ENCODE data around the gene HPCAL1. TPM values are rescaled to one million over a fixed set of nuclear protein-coding genes. Genes with fewer than 3 reads are reported as not detected.

Gene HPCAL1
- total and polyA plus RNA-seq, 8 donors: 58.1 to 108 (median 72.1) TPM

GRCh38 chr2:10422251-10422650 lies 119.5 kb downstream of the HPCAL1 start:
- Histone ChIP-seq H3K27ac (no peak overlapping the region), H3K36me3 (peaks cover 0 to 80% of the 10 kb centered on the region in 2 donors), H3K27me3 (no peaks in the 10 kb centered on the region), H3K4me1 (peaks cover 0 to 3% of the 10 kb centered on the region in 2 donors), H3K4me3 (no peak overlapping the region), H3K9me3 (no peaks in the 10 kb centered on the region)
- DNase-seq (peak in 1 of 4 donors; percentile 34), ATAC-seq (no peak)
- no peak for TF ChIP-seq CTCF (IDR thresholded peaks at IDR 0.05)
- intact Hi-C loops (cut with DNase I): no loop called here

DNA sequence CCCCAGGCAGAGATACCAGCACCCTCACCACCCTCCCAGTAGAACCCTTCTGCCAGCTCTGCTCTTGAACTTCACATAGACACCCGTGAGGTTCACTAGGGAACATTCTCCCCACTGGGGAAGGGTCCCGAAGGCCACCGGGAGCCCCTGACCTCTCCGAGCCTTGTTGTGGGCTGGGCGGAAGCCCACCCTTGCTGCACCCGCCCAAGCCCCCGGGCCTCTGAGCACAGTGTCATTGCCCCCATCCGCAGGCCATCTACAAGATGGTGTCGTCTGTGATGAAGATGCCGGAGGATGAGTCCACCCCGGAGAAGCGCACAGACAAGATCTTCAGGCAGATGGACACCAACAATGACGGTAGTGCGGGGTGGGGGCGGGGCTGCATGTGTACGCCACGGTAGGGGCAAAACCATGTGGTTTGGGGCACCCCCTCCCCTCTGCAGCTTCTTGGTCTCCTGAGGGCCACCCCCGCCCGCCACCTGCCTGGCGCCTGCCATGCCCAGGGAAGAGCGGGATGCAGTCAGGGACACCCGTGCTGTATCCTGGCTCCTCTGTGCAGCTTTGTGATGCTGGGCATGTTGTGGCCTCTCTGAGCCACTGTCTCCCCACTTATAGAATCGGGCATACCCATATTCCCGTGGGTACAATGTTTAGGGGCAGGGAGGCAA lies 120.2 kb downstream of the HPCAL1 start:
- ATAC-seq (no peak), DNase-seq (peak in 1 of 4 donors; percentile 73)
- Histone ChIP-seq H3K27me3 (no peaks in the 10 kb centered on the region), H3K36me3 (peaks cover 0 to 86% of the 10 kb centered on the region in 2 donors), H3K4me3 (no peak overlapping the region), H3K27ac (no peak overlapping the region), H3K4me1 (peaks cover 0 to under 1% of the 10 kb centered on the region in 2 donors), H3K9me3 (no peaks in the 10 kb centered on the region)
- intact Hi-C loops (cut with DNase I): no loop called here
- TF ChIP-seq CTCF (IDR thresholded peaks at IDR 0.05): no peak

GRCh38 chr2:10423400-10423774 lies 120.7 kb downstream of the HPCAL1 start:
- Histone ChIP-seq H3K9me3 (no peaks in the 10 kb centered on the region), H3K36me3 (peaks cover 0 to 91% of the 10 kb centered on the region in 2 donors), H3K4me3 (no peak overlapping the region), H3K27me3 (no peaks in the 10 kb centered on the region), H3K4me1 (no peaks in the 10 kb centered on the region), H3K27ac (no peak overlapping the region)
- DNase-seq (peak in 1 of 4 donors; percentile 39), ATAC-seq (no peak)
- intact Hi-C loops (cut with DNase I): no loop called here
- TF ChIP-seq CTCF (IDR thresholded peaks at IDR 0.05): no peak

DNA sequence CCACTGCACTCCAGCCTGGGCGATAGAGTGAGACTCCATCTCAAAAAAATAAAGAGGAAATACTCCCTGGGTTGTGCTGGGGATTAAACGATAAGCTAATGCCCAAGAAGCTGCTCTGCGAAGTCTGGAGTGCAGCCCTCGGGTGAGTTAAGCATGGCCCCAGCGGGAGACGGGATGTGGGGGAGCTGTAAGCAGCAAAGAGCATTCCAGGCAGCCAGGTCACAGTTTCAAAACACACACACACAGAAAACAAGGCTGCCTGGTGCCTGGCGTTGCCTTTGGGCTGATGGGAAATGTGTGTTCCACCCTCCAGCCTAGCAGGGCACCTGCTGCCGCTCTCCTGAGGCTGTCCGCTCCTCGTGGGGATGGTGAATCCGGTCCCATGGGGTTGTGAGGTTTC lies 121.3 kb downstream of the HPCAL1 start:
- intact Hi-C loops (cut with DNase I): no loop called here
- ATAC-seq (no peak), DNase-seq (peak in 1 of 4 donors; percentile 37)
- TF ChIP-seq CTCF (IDR thresholded peaks at IDR 0.05): no peak
- no peaks in the 10 kb centered on the region for H3K9me3 ChIP-seq
- H3K4me3 ChIP-seq: no peak overlapping the region
- no peaks in the 10 kb centered on the region for H3K4me1 ChIP-seq
- no peaks in the 10 kb centered on the region for H3K27me3 ChIP-seq
- H3K36me3 ChIP-seq: peaks cover 0 to 93% of the 10 kb centered on the region in 2 donors
- H3K27ac ChIP-seq: no peak overlapping the region

DNA sequence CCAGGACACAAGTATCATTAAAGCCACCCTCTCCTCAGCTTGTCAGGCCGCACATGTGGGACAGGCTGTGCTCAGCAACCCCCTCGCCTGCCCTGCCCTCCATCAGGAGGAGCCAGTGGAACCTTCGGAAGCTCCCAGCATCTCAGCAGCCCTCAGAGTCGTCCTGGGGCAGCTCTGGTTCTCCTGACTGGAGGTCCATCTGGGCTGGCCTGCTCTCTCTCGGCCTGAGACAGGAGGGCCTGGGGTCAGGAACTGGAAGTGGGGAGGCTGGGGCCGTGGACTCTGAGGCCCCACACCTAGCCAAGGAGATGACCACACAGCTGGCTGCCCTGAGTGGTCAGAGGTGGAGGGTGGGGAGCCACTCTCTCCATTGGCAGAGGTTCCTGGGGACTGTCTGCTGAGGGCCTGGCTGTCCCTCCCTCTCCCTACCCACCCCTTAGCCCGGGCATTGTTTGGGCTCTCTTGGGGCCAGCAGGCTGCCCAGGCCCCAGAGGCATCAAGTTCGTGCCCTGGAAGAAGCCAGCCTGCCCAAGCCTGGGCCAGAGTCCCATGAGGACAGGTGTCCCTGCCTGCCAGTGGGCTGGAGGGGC lies 122.3 kb downstream of the HPCAL1 start:
- intact Hi-C loops (cut with DNase I): no loop called here
- H3K9me3 ChIP-seq: no peaks in the 10 kb centered on the region
- peaks cover 0 to 85% of the 10 kb centered on the region in 2 donors for H3K36me3 ChIP-seq
- TF ChIP-seq CTCF (IDR thresholded peaks at IDR 0.05): no peak
- no peak overlapping the region for H3K27ac ChIP-seq
- DNase-seq (peak in 1 of 4 donors; percentile 39), ATAC-seq (no peak)
- H3K4me3 ChIP-seq: no peak overlapping the region
- H3K4me1 ChIP-seq: no peaks in the 10 kb centered on the region
- H3K27me3 ChIP-seq: no peaks in the 10 kb centered on the region

Data from left lung (tissue), 10 donors.